Caco-2 (cell line): Measurements from ENCODE around the gene MYO9A. TPM values are rescaled to one million over a fixed set of nuclear protein-coding genes. Genes with fewer than 3 reads are reported as not detected.

ENCODE experiments used
- BruUV-seq: library from RNA; stranded (reverse); fragments of 400-500 nt; replicated peaks from 2 replicates; lab custom pipeline; 2021; lab: Mats Ljungman, UMichigan
- CTCF ChIA-PET: fragments of 300-600 bp; sonication (Branson Sonifier 250); formaldehyde crosslinking; loops from one replicate; lab custom pipeline; 2022; ENCODE audit warnings: antibody characterized with exemption; lab: Charles Lee
- POLR2A ChIA-PET: fragments of 300-600 bp; sonication (Branson Sonifier 250); formaldehyde crosslinking; loops from one replicate; lab custom pipeline; 2022; ENCODE audit warnings: antibody characterized with exemption; lab: Charles Lee
- DNase-seq, 2 experiments: peaks; one replicate each; pipeline versions ENCODE4 v3.0.0 to v3.0.0-alpha.2; 2020 to 2022
- H3K27me3 ChIP-seq: replicated peaks from 2 replicates; pipeline ENCODE4 v1.6.0; 2011; ENCODE audit warnings: low read length; ENCODE audit not compliant: control insufficient read depth, insufficient read depth
- H3K36me3 ChIP-seq: 2 replicates; pipeline ENCODE4 v1.5.1; 2011; ENCODE audit warnings: low read length; ENCODE audit not compliant: control insufficient read depth, insufficient read depth
- H3K4me1 ChIP-seq: fragments of 250-450 bp; sonication (Bioruptor Pico); 2 replicates; pipeline ENCODE4 v1.5.1; 2020; ENCODE audit warnings: mild to moderate bottlenecking
- H3K4me3 ChIP-seq: 2 replicates; pipeline ENCODE4 v1.5.1; 2011; ENCODE audit warnings: low read depth, mild to moderate bottlenecking, control low read depth, low read length
- H3K9me3 ChIP-seq: fragments of 250-450 bp; sonication (Bioruptor Pico); 2 replicates; pipeline ENCODE4 v1.5.1; 2020; ENCODE audit warnings: mild to moderate bottlenecking, moderate library complexity
- H3K27ac Mint-ChIP-seq: one replicate; pipeline ENCODE4 v1.8.0; 2022; ENCODE audit warnings: mixed read lengths; ENCODE audit not compliant: unreplicated experiment
- H3K27me3 Mint-ChIP-seq: one replicate; pipeline ENCODE4 v1.8.0; 2022; ENCODE audit warnings: mixed read lengths; ENCODE audit not compliant: insufficient read depth, unreplicated experiment
- H3K36me3 Mint-ChIP-seq: one replicate; pipeline ENCODE4 v1.8.0; 2022; ENCODE audit warnings: mild to moderate bottlenecking, mixed read lengths; ENCODE audit not compliant: insufficient read depth, unreplicated experiment
- H3K4me1 Mint-ChIP-seq: one replicate; pipeline ENCODE4 v1.8.0; 2022; ENCODE audit warnings: low read depth, mixed read lengths; ENCODE audit not compliant: unreplicated experiment
- H3K4me3 Mint-ChIP-seq: one replicate; pipeline ENCODE4 v1.8.0; 2022; ENCODE audit warnings: mild to moderate bottlenecking, moderate library complexity, mixed read lengths; ENCODE audit not compliant: unreplicated experiment
- H3K9me3 Mint-ChIP-seq: one replicate; pipeline ENCODE4 v1.8.0; 2022; ENCODE audit warnings: mixed read lengths; ENCODE audit not compliant: unreplicated experiment
- intact Hi-C: fragments of 100-400 bp; cut with micrococcal nuclease; formaldehyde crosslinking; loops from one replicate; pipeline ENCODE4 v1.10.0; 2022; ENCODE audit not compliant: unreplicated experiment
- total RNA-seq: library from RNA; stranded (reverse); gene quantifications from 2 replicates; pipeline ENCODE4 v1.2.3, GENCODE V29; 2022
- TF ChIP-seq, protein P1 (sequence below), 2 experiments: fragments of 200-600 bp in 1 of 2; IDR thresholded peaks; 1 replicate in 1 of 2; 2 replicates in 1 of 2; pipeline versions ENCODE4 v1.5.1 to v1.8.0; 2011 to 2022; ENCODE audit warnings: antibody characterized with exemption in 1 of 2, control low read depth in 1 of 2, inconsistent platforms in 1 of 2, low read depth in 1 of 2, low read length in 1 of 2, mild to moderate bottlenecking in 1 of 2, moderate library complexity in 1 of 2; ENCODE audit not compliant: insufficient read depth in 1 of 2, severe bottlenecking in 1 of 2, unreplicated experiment in 1 of 2

Gene MYO9A
- total RNA-seq, 1 experiment from 2014 or later = 71.9 TPM

DNA sequence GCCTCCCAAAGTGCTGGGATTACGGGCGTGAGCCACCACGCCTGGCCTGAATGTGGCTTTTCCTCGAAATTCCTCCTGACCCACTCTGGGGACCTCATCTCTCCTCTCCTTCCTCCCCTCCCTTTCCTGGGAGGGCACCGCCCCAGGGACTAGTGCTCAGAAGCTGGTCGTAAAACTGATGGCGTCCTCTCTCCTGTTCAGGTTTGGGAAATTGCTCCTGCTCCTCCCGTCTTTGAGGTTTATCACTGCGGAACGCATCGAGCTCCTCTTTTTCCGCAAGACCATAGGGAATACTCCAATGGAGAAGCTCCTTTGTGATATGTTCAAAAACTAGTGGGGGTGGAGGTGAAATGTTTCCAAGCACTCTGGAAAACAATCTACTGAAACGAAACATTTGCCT, 300.6 kb downstream of the MYO9A start:
- no peaks in the 10 kb centered on the region for H3K4me1 ChIP-seq
- no peak for DNase-seq
- H3K27ac Mint-ChIP-seq = no peak overlapping the region
- H3K27me3 Mint-ChIP-seq = no peaks in the 10 kb centered on the region
- no peaks in the 10 kb centered on the region for H3K4me1 Mint-ChIP-seq
- ChIA-PET CTCF (no interaction called here), POLR2A (no interaction called here)
- H3K27me3 ChIP-seq = no peaks in the 10 kb centered on the region
- no TSS peak for BruUV-seq
- H3K4me3 Mint-ChIP-seq = no peak overlapping the region
- no peak overlapping the region for H3K4me3 ChIP-seq
- no peaks in the 10 kb centered on the region for H3K9me3 Mint-ChIP-seq
- intact Hi-C loops = no loop called here
- no peaks in the 10 kb centered on the region for H3K9me3 ChIP-seq
- H3K36me3 ChIP-seq = no peaks in the 10 kb centered on the region
- TF ChIP-seq, protein P1, sequence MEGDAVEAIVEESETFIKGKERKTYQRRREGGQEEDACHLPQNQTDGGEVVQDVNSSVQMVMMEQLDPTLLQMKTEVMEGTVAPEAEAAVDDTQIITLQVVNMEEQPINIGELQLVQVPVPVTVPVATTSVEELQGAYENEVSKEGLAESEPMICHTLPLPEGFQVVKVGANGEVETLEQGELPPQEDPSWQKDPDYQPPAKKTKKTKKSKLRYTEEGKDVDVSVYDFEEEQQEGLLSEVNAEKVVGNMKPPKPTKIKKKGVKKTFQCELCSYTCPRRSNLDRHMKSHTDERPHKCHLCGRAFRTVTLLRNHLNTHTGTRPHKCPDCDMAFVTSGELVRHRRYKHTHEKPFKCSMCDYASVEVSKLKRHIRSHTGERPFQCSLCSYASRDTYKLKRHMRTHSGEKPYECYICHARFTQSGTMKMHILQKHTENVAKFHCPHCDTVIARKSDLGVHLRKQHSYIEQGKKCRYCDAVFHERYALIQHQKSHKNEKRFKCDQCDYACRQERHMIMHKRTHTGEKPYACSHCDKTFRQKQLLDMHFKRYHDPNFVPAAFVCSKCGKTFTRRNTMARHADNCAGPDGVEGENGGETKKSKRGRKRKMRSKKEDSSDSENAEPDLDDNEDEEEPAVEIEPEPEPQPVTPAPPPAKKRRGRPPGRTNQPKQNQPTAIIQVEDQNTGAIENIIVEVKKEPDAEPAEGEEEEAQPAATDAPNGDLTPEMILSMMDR (IDR thresholded peaks at IDR 0.05; ENCODE audit: insufficient read depth in 1 of 2, low read depth in 1 of 2, low read length in 1 of 2, severe bottlenecking in 1 of 2, unreplicated experiment in 1 of 2) = no peak
- H3K36me3 Mint-ChIP-seq = peaks cover 37% of the 10 kb centered on the region

DNA sequence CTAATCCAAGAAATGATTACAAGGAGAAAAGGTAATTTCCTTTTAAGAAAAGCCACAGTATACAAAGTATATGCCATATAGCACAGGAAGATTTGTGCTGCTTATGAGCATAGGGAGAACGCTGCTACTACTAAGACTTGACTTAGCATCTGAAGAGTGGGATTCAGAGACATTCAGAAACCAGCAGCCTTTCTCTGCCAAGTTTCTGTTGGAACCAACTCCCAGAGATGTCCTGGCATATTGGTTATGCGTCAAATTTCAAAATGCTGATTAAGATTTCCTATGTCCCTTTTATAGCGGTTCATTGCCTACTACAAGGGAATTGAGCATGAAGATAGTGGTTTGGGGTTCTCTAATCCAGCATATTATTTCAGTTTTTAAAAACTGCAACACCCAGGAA, 302.6 kb downstream of the MYO9A start:
- H3K27me3 Mint-ChIP-seq = no peaks in the 10 kb centered on the region
- Histone ChIP-seq H3K9me3 (no peaks in the 10 kb centered on the region), H3K27me3 (no peaks in the 10 kb centered on the region), H3K36me3 (no peaks in the 10 kb centered on the region), H3K4me3 (no peak overlapping the region), H3K4me1 (no peaks in the 10 kb centered on the region)
- ChIA-PET CTCF (no interaction called here), POLR2A (no interaction called here)
- DNase-seq = no peak
- no peak overlapping the region for H3K4me3 Mint-ChIP-seq
- no TSS peak for BruUV-seq
- no peak overlapping the region for H3K27ac Mint-ChIP-seq
- H3K4me1 Mint-ChIP-seq = no peaks in the 10 kb centered on the region
- TF ChIP-seq, protein P1 (IDR thresholded peaks at IDR 0.05; ENCODE audit: insufficient read depth in 1 of 2, low read depth in 1 of 2, low read length in 1 of 2, severe bottlenecking in 1 of 2, unreplicated experiment in 1 of 2) = no peak
- intact Hi-C loops = no loop called here
- H3K9me3 Mint-ChIP-seq = no peaks in the 10 kb centered on the region
- H3K36me3 Mint-ChIP-seq = peaks cover 20% of the 10 kb centered on the region

DNA sequence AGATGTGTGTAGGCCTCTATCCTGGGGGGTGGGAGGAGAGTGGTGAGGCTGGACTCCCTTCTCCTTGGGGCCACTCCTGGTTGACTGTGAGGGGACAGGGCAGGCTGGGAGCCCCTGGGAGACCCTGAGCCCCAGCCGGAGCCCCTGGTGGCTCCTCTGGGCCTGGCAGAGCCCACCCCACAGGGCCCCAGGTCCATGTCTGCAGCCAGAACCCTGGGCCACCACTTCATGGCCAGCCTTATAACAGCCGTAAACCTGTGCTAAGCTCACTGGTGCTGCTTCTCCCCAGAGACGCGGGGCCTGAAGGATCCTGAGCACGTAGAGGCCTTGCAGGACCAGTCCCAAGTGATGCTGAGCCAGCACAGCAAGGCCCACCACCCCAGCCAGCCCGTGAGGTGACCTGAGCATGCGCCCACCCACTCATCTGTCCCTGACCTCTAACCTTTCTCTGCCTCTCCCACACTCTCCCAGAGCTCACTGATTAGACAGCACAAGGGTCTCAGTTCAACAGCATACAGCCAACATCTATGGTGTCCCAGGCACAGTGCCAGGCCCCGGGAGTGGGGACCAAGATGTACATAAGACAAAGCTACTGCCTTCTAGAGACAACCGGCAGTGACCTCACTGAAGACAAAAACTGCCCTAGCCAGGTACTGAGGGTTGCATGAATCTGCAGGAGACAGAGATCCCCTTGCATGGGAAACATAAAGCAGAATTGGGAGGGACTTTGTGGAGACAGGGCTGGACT, 304.1 kb downstream of the MYO9A start:
- Mint-ChIP-seq H3K36me3 (peaks cover 18% of the 10 kb centered on the region), H3K27me3 (no peaks in the 10 kb centered on the region), H3K9me3 (no peaks in the 10 kb centered on the region), H3K27ac (no peak overlapping the region), H3K4me1 (no peaks in the 10 kb centered on the region), H3K4me3 (no peak overlapping the region)
- intact Hi-C loops = no loop called here
- POLR2A ChIA-PET = no interaction called here
- no peaks in the 10 kb centered on the region for H3K4me1 ChIP-seq
- CTCF ChIA-PET = no interaction called here
- no peak overlapping the region for H3K4me3 ChIP-seq
- no TSS peak for BruUV-seq
- no peak for DNase-seq
- TF ChIP-seq, protein P1 (IDR thresholded peaks at IDR 0.05; ENCODE audit: insufficient read depth in 1 of 2, low read depth in 1 of 2, low read length in 1 of 2, severe bottlenecking in 1 of 2, unreplicated experiment in 1 of 2) = no peak
- no peaks in the 10 kb centered on the region for H3K27me3 ChIP-seq
- no peaks in the 10 kb centered on the region for H3K9me3 ChIP-seq
- no peaks in the 10 kb centered on the region for H3K36me3 ChIP-seq
